Stimulated activated CD4-positive, alpha-beta T cell treated with anti-CD3 and anti-CD28 coated beads, TNF-alpha, amount 100 ng/mL, for 4 hours (primary cell): ENCODE results near the gene PRTG.
"Not testable (repeated sequence)": the region's sequence is repeated elsewhere in the genome, so short reads cannot be mapped to it uniquely, and the experiment has no call there.

ENCODE experiments used
- DNase-seq, 3 experiments: peaks; one replicate each; pipeline ENCODE4 v3.0.0-alpha.2; 2020; ENCODE audit warnings: low read depth in 3 of 3

Gene PRTG

DNA sequence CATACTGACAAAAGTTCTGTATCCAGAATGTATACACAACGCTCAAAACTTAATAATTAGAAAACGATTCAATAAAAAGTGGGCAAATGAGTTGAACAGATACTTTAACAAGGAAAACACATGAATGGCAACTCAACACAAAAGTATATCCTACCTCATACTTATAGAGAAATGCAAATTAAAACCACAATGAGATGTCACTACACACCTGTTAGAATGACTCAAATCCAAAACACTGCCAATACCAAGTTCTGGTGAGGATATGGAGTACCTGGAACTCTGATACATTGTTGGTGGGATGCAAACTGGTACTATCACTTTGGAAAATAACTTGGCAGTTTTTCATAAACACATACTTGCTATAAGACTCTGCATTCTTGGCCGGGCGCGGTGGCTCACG is 42.1 kb downstream of the PRTG start:
- DNase-seq, result no peak

DNA sequence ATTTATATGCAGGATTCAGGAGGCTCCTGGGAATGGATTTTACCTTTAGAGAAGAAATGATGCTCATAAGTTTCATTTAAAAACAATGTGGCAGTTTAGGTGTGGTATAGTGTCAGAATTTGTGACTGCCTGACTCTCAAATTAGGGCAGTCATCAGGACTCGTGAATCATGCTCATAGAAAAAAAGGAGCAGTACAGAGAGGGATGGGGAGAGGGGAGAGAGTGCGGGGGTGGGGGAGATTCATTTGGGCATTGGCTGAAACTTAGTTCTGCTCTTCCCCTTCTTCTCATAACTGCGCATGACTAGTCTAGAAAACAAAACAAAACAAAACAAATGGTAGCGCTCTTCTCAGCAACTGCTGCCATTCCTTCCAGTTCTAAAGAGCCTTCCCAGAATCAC is 44.3 kb downstream of the PRTG start:
- DNase-seq, result no peak

- DNase-seq, result no peak
These were observed 46.7 kb downstream of the PRTG start for GRCh38 chr15:55696221-55696620.

DNA sequence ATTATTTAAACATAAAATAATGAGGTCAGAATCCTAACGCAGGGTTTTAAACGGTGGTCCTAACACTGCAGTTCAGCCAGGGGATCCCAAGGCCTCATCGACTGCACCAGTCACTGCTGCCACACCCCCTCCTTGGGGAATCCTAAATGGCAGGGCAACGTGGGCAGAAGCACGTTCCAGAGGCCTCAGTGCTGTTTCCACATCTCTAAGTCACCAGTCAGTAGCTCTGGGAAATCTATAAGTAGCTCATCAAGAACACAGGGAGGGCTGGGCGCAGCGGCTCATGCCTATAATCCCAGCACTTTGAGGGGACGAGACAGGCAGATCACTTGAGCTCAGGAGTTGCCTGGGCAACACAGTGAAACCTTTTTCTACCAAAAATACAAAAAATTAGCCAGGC is 47.5 kb downstream of the PRTG start:
- DNase-seq, result no peak

GRCh38 chr15:55694652-55695150 is 48.3 kb downstream of the PRTG start:
- DNase-seq, result no peak

GRCh38 chr15:55693116-55693515 is 49.8 kb downstream of the PRTG start:
- DNase-seq, result not testable (repeated sequence)

DNA sequence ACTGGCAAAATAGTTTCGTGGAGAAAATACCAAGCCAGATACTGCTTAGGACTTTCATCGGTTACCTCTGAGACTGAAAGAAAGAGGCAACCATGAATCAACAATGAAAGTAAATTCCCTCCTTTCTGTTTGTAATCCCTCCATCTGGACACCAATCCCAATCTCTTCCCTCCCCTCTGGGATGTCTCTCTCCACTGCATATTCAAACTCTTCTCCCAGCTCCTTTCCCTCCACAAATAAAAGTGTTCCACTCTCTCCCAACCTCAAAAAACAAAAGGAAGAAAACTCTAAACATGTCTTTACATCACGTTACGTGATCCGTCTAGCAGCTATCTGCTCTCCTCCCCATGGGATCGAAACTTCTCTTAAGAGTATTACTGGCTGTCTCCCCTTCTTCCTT is 55.2 kb downstream of the PRTG start:
- no peak for DNase-seq

DNA sequence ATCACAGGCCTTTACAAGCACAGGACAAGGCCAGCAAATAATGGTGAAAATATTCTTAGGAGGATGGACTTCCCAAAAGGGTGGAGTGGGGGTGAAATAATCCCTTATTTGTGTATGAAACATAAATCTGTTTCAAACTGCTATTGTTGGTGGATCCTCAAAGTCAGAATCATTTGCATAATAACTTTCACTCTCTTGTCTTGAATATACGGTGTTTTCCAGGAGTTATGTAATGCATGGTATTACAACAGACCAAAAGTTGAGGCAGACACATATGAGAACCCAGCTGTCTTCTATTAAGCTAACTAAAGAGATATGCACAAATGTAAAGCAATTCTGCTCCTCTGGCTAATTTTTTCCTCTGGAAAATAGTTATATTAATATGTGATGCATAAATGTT is 57.7 kb downstream of the PRTG start:
- DNase-seq, result no peak

DNA sequence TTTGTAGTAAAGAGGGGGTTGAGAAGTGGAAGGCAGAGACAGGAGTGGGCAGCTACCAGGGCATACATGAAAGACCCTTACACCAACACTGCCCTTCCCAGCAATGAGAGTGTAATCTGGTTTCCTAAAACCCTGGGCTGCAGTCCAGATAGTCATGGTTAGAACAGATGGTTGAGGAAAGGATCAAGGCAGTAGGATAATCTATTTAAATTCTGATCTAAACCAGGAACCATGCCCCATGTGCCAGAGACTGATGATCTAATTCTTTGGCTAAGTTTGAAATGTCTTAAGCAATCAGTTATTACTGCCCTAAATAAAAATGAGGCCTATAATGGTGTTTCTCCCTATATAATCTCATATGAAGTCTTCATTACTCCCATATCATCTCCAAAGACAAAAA is 59.6 kb downstream of the PRTG start:
- no peak for DNase-seq

DNA sequence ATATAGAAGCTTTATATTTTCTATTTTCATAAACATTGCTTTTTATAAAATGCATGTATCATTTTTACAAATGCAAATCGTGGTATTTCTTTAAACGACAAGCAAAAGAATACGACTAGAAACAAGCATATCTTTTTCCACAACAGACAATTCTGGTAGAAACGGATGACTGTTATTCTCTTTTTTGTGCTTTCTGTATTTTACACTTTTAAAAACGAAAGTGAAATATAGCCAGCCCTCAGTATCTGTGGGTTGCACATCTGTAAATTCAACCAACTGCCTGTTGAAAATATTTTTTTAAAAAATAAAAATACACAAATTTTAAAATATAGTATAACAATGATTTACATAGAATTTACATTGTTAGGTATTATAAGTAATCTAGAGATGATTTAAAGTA is 61.3 kb downstream of the PRTG start:
- DNase-seq, result no peak

- no peak for DNase-seq
These were observed 66.4 kb downstream of the PRTG start for GRCh38 chr15:55676507-55676906.

DNA sequence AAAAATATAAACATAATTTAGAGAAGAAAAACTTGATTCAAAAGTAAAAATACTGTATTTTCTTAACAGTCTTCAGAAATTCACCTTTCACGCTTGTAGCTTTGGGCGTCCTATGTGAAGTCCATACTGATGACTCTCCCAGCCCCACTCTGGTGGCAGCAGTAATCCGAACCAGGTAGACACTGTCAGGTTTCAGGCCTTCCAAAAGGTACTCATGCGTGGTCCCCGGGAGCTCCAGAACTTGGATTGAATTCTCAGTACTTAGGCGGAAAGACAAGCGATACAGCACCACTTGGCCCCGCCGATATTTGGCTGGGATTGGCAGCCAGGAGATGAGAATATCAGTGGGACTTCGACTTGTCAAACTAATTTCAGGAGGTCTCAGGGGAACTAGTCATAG is 69.7 kb downstream of the PRTG start:
- DNase-seq, result no peak

- no peak for DNase-seq
These were observed 73.7 kb downstream of the PRTG start for GRCh38 chr15:55669270-55669669.

- DNase-seq, result no peak
These were observed 77.2 kb downstream of the PRTG start for GRCh38 chr15:55665605-55666227.

DNA sequence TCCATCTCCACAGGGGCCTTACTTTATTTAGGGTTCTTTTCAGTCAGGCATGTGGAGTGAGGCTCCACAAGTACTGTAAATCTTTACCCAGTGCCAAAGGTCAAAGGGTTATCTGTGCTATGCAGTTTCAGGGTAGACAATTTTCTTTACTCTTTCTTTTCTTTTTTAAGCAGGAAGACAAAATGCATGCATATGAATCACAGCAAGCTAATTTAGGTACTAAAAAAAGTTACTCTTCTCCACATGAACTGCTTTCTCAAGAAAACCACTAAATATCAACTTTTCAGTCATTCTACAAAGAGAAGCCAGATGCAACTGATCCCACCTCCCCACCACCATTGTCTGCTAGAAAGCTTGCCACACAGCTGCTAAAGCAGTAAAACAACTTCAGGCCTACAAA is 81.5 kb downstream of the PRTG start:
- DNase-seq, result no peak

DNA sequence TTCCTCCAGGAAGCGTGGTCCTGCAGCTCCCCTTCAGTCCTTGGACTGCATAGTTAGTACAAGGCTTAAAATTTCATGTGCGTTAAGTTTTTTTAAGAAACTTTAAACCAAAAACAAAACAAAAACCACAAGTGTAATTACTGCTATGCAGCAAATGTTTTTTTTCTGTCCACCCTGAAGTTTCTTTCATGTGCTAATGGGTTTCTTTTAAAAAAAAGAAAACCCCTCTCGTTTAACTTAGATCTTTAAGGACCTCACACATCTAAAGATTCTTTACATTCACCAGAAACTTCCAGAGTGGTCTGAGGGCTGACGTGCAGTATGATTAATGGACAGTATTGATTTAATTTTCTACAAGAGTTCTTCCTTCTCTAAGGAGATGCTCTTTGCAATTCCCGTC is 82.8 kb downstream of the PRTG start:
- DNase-seq, result no peak

- DNase-seq, result no peak
These were observed 83.5 kb downstream of the PRTG start for GRCh38 chr15:55659481-55659880.

GRCh38 chr15:55658886-55659285 is 84.1 kb downstream of the PRTG start:
- DNase-seq, result no peak

GRCh38 chr15:55654561-55655031 is 88.4 kb downstream of the PRTG start:
- DNase-seq, result no peak

GRCh38 chr15:55652909-55653495 is 90.0 kb downstream of the PRTG start:
- DNase-seq, result no peak

DNA sequence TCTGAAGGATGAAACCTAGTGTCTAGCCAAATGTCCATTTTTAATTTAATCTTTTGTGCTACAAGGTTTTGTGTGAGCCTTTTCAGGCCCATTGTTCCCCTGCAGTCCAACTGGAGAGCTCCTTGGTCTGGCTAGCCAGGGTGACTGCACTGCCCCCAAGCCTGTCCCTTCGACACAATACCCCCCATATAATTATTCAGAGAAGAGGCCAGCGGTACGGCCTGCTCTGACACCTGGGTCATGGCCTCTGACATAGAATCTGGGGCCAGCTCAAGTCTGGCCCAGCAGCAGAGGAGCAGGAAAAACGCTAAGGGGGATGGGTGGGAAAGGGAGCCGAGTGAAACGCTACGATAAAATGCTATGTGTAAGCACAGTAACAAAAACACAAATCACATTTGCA is 90.6 kb downstream of the PRTG start:
- DNase-seq, result no peak

DNA sequence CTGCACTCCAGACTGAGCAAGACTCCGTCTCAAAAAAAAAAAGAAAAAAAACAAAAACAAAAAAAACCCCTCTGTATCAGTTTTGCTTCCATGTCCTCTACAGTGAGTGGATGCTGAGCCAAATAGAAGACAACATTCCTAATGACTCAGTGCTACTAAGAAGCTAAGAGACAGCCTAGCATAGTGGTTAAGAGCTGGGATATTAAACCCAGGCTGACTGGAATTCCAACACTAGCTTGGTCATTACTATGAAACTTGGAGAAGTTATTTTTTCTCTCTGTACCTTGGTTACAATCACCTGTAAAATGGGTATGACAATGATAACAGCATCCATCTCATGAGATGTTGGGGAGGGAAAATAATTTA is 93.9 kb downstream of the PRTG start:
- DNase-seq, result no peak

- no peak for DNase-seq
These were observed 104.2 kb downstream of the PRTG start for GRCh38 chr15:55638764-55639163.

DNA sequence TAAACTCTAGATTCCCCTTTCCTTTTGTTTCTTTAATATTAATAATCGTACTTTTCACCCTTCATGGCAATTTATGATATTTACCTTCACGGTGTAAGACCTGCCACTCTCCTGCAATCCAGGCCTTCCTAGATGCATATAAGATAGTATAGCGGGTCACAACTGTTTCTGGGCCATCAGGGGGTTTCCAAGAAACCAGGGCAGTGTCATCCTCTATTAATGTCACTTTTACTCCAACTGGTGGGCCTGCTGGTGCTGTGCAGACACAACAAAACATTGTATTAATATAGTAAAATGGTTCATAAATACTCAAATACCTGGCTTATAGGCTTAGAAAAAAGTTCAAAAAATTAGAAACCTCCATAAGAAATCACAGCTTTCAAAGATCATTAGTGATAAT is 105.9 kb downstream of the PRTG start:
- no peak for DNase-seq
